Fibroblast of lung (primary cell): ENCODE measurements around the gene ANXA4. TPM values are rescaled to one million over a fixed set of nuclear protein-coding genes. Genes with fewer than 3 reads are reported as not detected.

Experiments used
- DNase-seq, 2 donors: peaks; one replicate each; pipeline versions ENCODE4 v3.0.0 to v3.0.0-alpha.2; 2010; ENCODE audit warnings: low read depth in 2 of 2
- H2AFZ ChIP-seq: 2 replicates; pipeline ENCODE4 v1.5.1; 2012; ENCODE audit warnings: low read length, control low read depth, inconsistent platforms
- H3K27ac ChIP-seq: 2 replicates; pipeline ENCODE4 v1.5.1; 2011; ENCODE audit warnings: low read length, control low read depth; ENCODE audit not compliant: insufficient read depth
- H3K27me3 ChIP-seq: 2 replicates; pipeline ENCODE4 v1.5.1; 2011; ENCODE audit warnings: mild to moderate bottlenecking, low read length; ENCODE audit not compliant: control insufficient read depth, insufficient read depth
- H3K36me3 ChIP-seq: 2 replicates; pipeline ENCODE4 v1.5.1; 2011; ENCODE audit warnings: low read length; ENCODE audit not compliant: control insufficient read depth, insufficient read depth
- H3K4me1 ChIP-seq: 2 replicates; pipeline ENCODE4 v1.5.1; 2011; ENCODE audit warnings: low read length; ENCODE audit not compliant: control insufficient read depth, insufficient read depth; ENCODE audit errors: extremely low read depth
- H3K4me2 ChIP-seq: 2 replicates; pipeline ENCODE4 v1.5.1; 2011; ENCODE audit warnings: low read length, control low read depth; ENCODE audit not compliant: insufficient read depth; ENCODE audit errors: extremely low read depth
- H3K4me3 ChIP-seq, 4 experiments: fragments of 200-600 bp in 1 of 4; sonication (generic) in 1 of 4; replicated peaks in 1 of 4; 2 replicates each; pipeline ENCODE4 v1.5.1; 2011 to 2016; ENCODE audit warnings: low read length in 4 of 4, low read depth in 3 of 4, mild to moderate bottlenecking in 3 of 4, control low read depth in 2 of 4, inconsistent platforms in 1 of 4, mixed read lengths in 1 of 4; ENCODE audit not compliant: insufficient read depth in 1 of 4; ENCODE audit errors: control extremely low read depth in 1 of 4
- H3K79me2 ChIP-seq: 2 replicates; pipeline ENCODE4 v1.5.1; 2012; ENCODE audit warnings: mild to moderate bottlenecking, low read length, inconsistent platforms; ENCODE audit not compliant: control insufficient read depth, insufficient read depth
- H3K9ac ChIP-seq: 2 replicates; pipeline ENCODE4 v1.5.1; 2011; ENCODE audit warnings: mild to moderate bottlenecking, low read length, control low read depth; ENCODE audit not compliant: insufficient read depth
- H3K9me3 ChIP-seq: 2 replicates; pipeline ENCODE4 v1.5.1; 2012; ENCODE audit warnings: low read depth, low read length; ENCODE audit not compliant: control insufficient read depth, insufficient read depth
- H4K20me1 ChIP-seq: 2 replicates; pipeline ENCODE4 v1.5.1; 2011; ENCODE audit warnings: low read length; ENCODE audit not compliant: control insufficient read depth, insufficient read depth; ENCODE audit errors: extremely low read depth
- EZH2 ChIP-seq: IDR thresholded peaks from 2 replicates; pipeline ENCODE4 v1.5.1; 2012; ENCODE audit warnings: low read length, control low read depth, mild to moderate bottlenecking; ENCODE audit errors: missing control alignments
- polyA plus RNA-seq, 2 donors: library from polyadenylated mRNA; depleted of rRNA in 1 of 2; stranded (reverse) in 1 of 2; unstranded in 1 of 2; fragments of >200 nt; gene quantifications; 2 replicates each; pipeline ENCODE4 v1.2.1, GENCODE V29; 2011 to 2012; ENCODE audit warnings: missing spikeins in 1 of 2
- total RNA-seq: library from RNA; depleted of rRNA; stranded (reverse); fragments of >200 nt; gene quantifications from 2 replicates; pipeline ENCODE4 v1.2.1, GENCODE V29; 2014
- TF ChIP-seq, protein P1 (sequence below), 2 donors: IDR thresholded peaks in 1 of 2; conservative IDR thresholded peaks in 1 of 2; 1 replicate in 1 of 2; 2 replicates in 1 of 2; pipeline ENCODE4 v1.5.1; 2011 to 2012; ENCODE audit warnings: low read length in 2 of 2, control low read depth in 1 of 2, inconsistent platforms in 1 of 2, low read depth in 1 of 2, mild to moderate bottlenecking in 1 of 2

ANXA4 gene
- total and polyA plus RNA-seq, 2 donors (not counting 1 experiment from before 2014, with no cell fraction given), result 98.4 to 114 TPM

GRCh38 chr2:69774984-69775982 is 33.3 kb downstream of the ANXA4 start:
- H3K4me2 ChIP-seq, result no peak overlapping the region
- H3K9ac ChIP-seq, result no peak overlapping the region
- H4K20me1 ChIP-seq, result no peaks in the 10 kb centered on the region
- no peak overlapping the region for H3K27ac ChIP-seq
- no peaks in the 10 kb centered on the region for H3K27me3 ChIP-seq
- H3K9me3 ChIP-seq, result no peaks in the 10 kb centered on the region
- no peaks in the 10 kb centered on the region for H3K36me3 ChIP-seq
- TF ChIP-seq, protein P1, sequence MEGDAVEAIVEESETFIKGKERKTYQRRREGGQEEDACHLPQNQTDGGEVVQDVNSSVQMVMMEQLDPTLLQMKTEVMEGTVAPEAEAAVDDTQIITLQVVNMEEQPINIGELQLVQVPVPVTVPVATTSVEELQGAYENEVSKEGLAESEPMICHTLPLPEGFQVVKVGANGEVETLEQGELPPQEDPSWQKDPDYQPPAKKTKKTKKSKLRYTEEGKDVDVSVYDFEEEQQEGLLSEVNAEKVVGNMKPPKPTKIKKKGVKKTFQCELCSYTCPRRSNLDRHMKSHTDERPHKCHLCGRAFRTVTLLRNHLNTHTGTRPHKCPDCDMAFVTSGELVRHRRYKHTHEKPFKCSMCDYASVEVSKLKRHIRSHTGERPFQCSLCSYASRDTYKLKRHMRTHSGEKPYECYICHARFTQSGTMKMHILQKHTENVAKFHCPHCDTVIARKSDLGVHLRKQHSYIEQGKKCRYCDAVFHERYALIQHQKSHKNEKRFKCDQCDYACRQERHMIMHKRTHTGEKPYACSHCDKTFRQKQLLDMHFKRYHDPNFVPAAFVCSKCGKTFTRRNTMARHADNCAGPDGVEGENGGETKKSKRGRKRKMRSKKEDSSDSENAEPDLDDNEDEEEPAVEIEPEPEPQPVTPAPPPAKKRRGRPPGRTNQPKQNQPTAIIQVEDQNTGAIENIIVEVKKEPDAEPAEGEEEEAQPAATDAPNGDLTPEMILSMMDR (conservative IDR thresholded peaks at IDR 0.05 in 1 of 2, IDR thresholded peaks at IDR 0.05 in 1 of 2; ENCODE audit: low read depth in 1 of 2, low read length in 2 of 2), result no peak
- no peak for TF ChIP-seq EZH2
- H3K4me1 ChIP-seq, result peaks cover 21% of the 10 kb centered on the region
- peak in 1 of 2 donors; percentile 21 for DNase-seq
- H2AFZ ChIP-seq, result no peak overlapping the region
- H3K4me3 ChIP-seq, result no peak overlapping the region
- H3K79me2 ChIP-seq, result no peaks in the 10 kb centered on the region

DNA sequence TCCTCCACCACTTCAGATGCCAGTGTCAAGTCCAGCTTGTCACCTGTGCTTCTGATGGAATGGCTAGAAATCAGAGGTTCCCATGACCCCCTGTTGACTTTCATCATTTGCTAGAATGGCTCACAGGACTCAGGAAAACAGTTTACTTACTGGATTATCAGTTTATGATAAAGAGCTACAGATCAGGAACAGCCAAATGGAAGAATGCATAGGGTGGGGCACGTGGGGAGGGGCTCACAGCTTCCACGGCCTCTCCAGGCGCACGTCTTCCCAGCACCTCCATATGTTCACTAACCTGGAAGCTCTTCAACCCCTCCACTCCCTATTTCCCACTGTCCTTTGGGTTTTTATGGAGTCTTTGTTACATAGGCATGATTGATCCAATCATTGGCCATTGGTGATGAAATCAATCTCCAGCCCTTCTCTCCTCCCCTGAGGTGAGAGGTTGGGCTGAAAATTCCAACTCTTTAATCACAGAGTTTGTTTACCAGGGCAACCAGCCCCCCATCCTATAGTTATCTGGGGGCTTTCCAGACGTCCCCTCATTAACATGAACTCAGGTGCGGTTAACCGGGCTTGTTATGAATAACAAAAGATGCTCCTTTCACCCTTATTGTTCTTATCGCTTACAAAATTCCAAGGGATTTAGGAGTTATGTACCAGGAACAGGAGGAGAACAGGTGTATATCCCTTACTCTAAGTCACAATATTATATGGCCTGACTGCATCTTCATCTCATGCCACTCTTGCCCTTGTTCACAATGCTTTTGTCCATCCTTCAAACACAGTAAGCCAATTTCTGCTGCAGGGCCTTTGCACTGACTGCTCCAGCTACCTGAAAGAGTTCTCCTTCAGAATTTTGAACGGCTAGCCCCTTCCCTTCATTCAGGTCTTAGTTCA is 35.2 kb downstream of the ANXA4 start:
- Histone ChIP-seq H4K20me1 (no peaks in the 10 kb centered on the region), H3K9me3 (no peaks in the 10 kb centered on the region), H3K36me3 (no peaks in the 10 kb centered on the region), H3K4me1 (peaks cover 12% of the 10 kb centered on the region), H3K79me2 (no peaks in the 10 kb centered on the region), H3K9ac (no peak overlapping the region), H3K27ac (no peak overlapping the region), H3K4me2 (no peak overlapping the region), H3K27me3 (no peaks in the 10 kb centered on the region), H3K4me3 (no peak overlapping the region), H2AFZ (no peak overlapping the region)
- DNase-seq, result no peak
- TF ChIP-seq, protein P1 (conservative IDR thresholded peaks at IDR 0.05 in 1 of 2, IDR thresholded peaks at IDR 0.05 in 1 of 2; ENCODE audit: low read depth in 1 of 2, low read length in 2 of 2), result no peak
- TF ChIP-seq EZH2, result no peak

- H3K4me2 ChIP-seq, result no peak overlapping the region
- H3K4me1 ChIP-seq, result peaks cover 10% of the 10 kb centered on the region
- no peak overlapping the region for H3K4me3 ChIP-seq
- H3K9ac ChIP-seq, result no peak overlapping the region
- no peak overlapping the region for H3K27ac ChIP-seq
- H3K9me3 ChIP-seq, result no peaks in the 10 kb centered on the region
- DNase-seq, result no peak
- H4K20me1 ChIP-seq, result no peaks in the 10 kb centered on the region
- H3K27me3 ChIP-seq, result no peaks in the 10 kb centered on the region
- no peaks in the 10 kb centered on the region for H3K36me3 ChIP-seq
- TF ChIP-seq, protein P1 (conservative IDR thresholded peaks at IDR 0.05 in 1 of 2, IDR thresholded peaks at IDR 0.05 in 1 of 2; ENCODE audit: low read depth in 1 of 2, low read length in 2 of 2), result no peak
- no peak for TF ChIP-seq EZH2
- no peak overlapping the region for H2AFZ ChIP-seq
- no peaks in the 10 kb centered on the region for H3K79me2 ChIP-seq
These were observed 35.8 kb downstream of the ANXA4 start for GRCh38 chr2:69777786-69778105.
